ENCODE data around the gene NEK10.

The NEK10 gene

DNA sequence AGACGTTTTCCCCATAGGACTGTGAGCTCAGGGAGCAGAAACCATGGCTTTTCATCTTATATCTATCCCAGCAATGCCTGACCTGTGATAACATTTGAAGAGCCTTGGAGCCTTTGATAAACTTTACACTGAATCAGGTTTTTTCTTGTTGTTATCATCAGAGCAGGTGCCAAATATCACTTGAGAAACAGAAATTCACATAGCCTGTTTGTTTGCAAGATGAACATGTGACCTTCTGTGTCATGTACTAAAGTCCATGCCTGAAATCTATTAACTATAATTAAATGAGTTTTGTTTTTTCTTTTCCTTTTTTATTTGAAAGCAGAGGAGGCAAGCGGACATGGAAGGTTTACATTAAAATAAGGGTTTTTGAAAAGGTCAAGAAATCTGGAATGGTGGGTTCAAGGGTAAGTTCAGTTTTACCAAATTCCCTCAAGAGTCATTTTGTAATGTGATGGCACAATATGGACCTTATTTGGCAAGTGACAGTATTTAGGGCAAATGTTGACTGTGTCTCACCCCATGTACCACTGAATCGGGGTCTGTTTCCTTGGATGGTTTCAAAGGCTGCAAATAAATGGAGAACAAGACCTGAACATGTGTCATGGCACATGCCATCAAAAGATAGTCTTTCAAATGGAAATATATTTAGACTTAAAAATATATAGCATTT, 90.7 kb downstream of the NEK10 start:
- H4K20me1 ChIP-seq (ENCODE audit: insufficient read depth, low read length): no peaks in the 10 kb centered on the region
- H3K4me1 ChIP-seq (ENCODE audit: low read length): no peaks in the 10 kb centered on the region
- no peaks in the 10 kb centered on the region for H3K9me2 ChIP-seq (replicated peaks; ENCODE audit: insufficient read depth, low read length)
- no peak for DNase-seq
- H3K79me2 ChIP-seq (ENCODE audit: low read length): no peaks in the 10 kb centered on the region
- no peak overlapping the region for H3K4me3 ChIP-seq (ENCODE audit: low read length)
- H3K9ac ChIP-seq (ENCODE audit: low read length): no peak overlapping the region
- no peak overlapping the region for H3K4me2 ChIP-seq (ENCODE audit: low read depth, low read length)
- H2AFZ ChIP-seq (ENCODE audit: low read length): no peak overlapping the region
- H3K36me3 ChIP-seq (replicated peaks; ENCODE audit: insufficient read depth, low read length): no peaks in the 10 kb centered on the region
- H3F3A ChIP-seq (ENCODE audit: insufficient read depth, low read length): no peaks in the 10 kb centered on the region
- TF ChIP-seq EZH2 (optimal IDR thresholded peaks at IDR 0.05; ENCODE audit: low read depth, low read length) (no peak), EZH2phosphoT487 (IDR thresholded peaks at IDR 0.05; ENCODE audit: low read length) (no peak)
- TF ChIP-seq, protein P1, sequence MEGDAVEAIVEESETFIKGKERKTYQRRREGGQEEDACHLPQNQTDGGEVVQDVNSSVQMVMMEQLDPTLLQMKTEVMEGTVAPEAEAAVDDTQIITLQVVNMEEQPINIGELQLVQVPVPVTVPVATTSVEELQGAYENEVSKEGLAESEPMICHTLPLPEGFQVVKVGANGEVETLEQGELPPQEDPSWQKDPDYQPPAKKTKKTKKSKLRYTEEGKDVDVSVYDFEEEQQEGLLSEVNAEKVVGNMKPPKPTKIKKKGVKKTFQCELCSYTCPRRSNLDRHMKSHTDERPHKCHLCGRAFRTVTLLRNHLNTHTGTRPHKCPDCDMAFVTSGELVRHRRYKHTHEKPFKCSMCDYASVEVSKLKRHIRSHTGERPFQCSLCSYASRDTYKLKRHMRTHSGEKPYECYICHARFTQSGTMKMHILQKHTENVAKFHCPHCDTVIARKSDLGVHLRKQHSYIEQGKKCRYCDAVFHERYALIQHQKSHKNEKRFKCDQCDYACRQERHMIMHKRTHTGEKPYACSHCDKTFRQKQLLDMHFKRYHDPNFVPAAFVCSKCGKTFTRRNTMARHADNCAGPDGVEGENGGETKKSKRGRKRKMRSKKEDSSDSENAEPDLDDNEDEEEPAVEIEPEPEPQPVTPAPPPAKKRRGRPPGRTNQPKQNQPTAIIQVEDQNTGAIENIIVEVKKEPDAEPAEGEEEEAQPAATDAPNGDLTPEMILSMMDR (IDR thresholded peaks at IDR 0.05; ENCODE audit: low read length): no peak
- H3K27me3 ChIP-seq (replicated peaks; ENCODE audit: insufficient read depth, low read length): no peaks in the 10 kb centered on the region
- H3K9me3 ChIP-seq (replicated peaks; ENCODE audit: insufficient read depth, low read length): no peaks in the 10 kb centered on the region
- no peak overlapping the region for H3K27ac ChIP-seq (ENCODE audit: low read length)

DNA sequence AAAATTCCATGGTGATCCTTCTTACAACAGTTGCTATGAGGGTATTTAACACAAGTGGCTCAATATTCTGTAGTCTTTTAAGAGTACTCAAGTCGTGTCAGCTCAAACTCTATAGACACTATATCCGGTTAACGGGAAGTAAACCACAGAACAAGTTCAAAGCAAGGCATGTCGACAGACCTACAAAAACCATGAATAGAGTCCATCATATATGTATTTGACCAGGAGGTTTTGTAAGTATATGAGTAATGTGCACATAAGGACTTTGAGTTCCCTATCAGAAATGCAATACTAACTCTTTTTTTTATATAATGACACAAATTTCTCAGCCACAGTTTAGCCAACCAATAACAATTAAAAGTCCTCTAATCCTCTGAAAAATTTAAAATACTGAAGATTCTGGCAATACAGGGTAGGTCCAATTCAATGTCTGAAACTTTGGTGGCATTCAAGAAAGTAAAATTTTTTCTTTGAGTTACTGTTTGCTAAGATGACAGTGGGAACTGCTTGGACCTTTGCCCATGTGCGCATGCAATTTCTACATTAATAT, 93.7 kb downstream of the NEK10 start:
- no peak overlapping the region for H3K4me2 ChIP-seq (ENCODE audit: low read depth, low read length)
- no peak for DNase-seq
- no peaks in the 10 kb centered on the region for H3K9me2 ChIP-seq (replicated peaks; ENCODE audit: insufficient read depth, low read length)
- no peaks in the 10 kb centered on the region for H3K4me1 ChIP-seq (ENCODE audit: low read length)
- H3K36me3 ChIP-seq (replicated peaks; ENCODE audit: insufficient read depth, low read length): no peaks in the 10 kb centered on the region
- no peaks in the 10 kb centered on the region for H3K9me3 ChIP-seq (replicated peaks; ENCODE audit: insufficient read depth, low read length)
- H3K9ac ChIP-seq (ENCODE audit: low read length): no peak overlapping the region
- no peaks in the 10 kb centered on the region for H4K20me1 ChIP-seq (ENCODE audit: insufficient read depth, low read length)
- H2AFZ ChIP-seq (ENCODE audit: low read length): no peak overlapping the region
- H3K79me2 ChIP-seq (ENCODE audit: low read length): no peaks in the 10 kb centered on the region
- no peaks in the 10 kb centered on the region for H3F3A ChIP-seq (ENCODE audit: insufficient read depth, low read length)
- H3K4me3 ChIP-seq (ENCODE audit: low read length): no peak overlapping the region
- H3K27ac ChIP-seq (ENCODE audit: low read length): no peak overlapping the region
- no peaks in the 10 kb centered on the region for H3K27me3 ChIP-seq (replicated peaks; ENCODE audit: insufficient read depth, low read length)
- no peak for TF ChIP-seq EZH2 (optimal IDR thresholded peaks at IDR 0.05; ENCODE audit: low read depth, low read length)
- TF ChIP-seq, protein P1 (IDR thresholded peaks at IDR 0.05; ENCODE audit: low read length): no peak
- no peak for TF ChIP-seq EZH2phosphoT487 (IDR thresholded peaks at IDR 0.05; ENCODE audit: low read length)

DNA sequence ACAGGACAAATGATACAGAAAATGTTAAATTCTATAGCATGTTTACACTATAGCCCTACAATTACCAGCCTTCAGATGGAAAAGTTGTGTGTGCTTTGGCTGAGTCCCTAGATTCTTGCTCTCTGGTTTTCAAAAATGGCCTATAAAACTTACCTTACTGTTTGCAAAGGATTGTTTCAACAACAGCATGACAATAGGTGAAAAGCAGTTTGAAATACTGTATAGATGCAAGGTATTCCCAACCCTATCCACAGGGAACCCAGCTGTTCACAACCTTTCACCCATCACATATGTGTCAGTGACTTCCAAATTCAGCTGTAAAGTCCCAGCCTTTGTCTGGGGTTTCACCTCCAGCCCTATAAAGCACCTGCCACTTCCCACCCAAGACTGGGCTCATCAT, 97.3 kb downstream of the NEK10 start:
- Histone ChIP-seq H3F3A (ENCODE audit: insufficient read depth, low read length) (no peaks in the 10 kb centered on the region), H3K9ac (ENCODE audit: low read length) (no peak overlapping the region), H3K36me3 (replicated peaks; ENCODE audit: insufficient read depth, low read length) (no peaks in the 10 kb centered on the region), H3K27me3 (replicated peaks; ENCODE audit: insufficient read depth, low read length) (no peaks in the 10 kb centered on the region), H3K79me2 (ENCODE audit: low read length) (no peaks in the 10 kb centered on the region), H4K20me1 (ENCODE audit: insufficient read depth, low read length) (no peaks in the 10 kb centered on the region), H3K27ac (ENCODE audit: low read length) (no peak overlapping the region), H3K9me3 (replicated peaks; ENCODE audit: insufficient read depth, low read length) (no peaks in the 10 kb centered on the region), H3K4me3 (ENCODE audit: low read length) (no peak overlapping the region), H3K4me1 (ENCODE audit: low read length) (no peaks in the 10 kb centered on the region), H3K9me2 (replicated peaks; ENCODE audit: insufficient read depth, low read length) (no peaks in the 10 kb centered on the region), H2AFZ (ENCODE audit: low read length) (no peak overlapping the region), H3K4me2 (ENCODE audit: low read depth, low read length) (no peak overlapping the region)
- no peak for TF ChIP-seq EZH2phosphoT487 (IDR thresholded peaks at IDR 0.05; ENCODE audit: low read length)
- TF ChIP-seq EZH2 (optimal IDR thresholded peaks at IDR 0.05; ENCODE audit: low read depth, low read length): no peak
- TF ChIP-seq, protein P1 (IDR thresholded peaks at IDR 0.05; ENCODE audit: low read length): no peak
- DNase-seq: no peak

All from MM.1S (cell line).